Smooth muscle cell (in vitro differentiated cells): Measurements from ENCODE around the gene FAM135A. TPM values are rescaled to one million over a fixed set of nuclear protein-coding genes. Genes with fewer than 3 reads are reported as not detected.

ENCODE experiments used
- DNase-seq: peaks from one replicate; lab custom pipeline; 2025; ENCODE audit not compliant: unreplicated experiment; lab: John Stamatoyannopoulos, UW
- H2AFZ ChIP-seq: fragments of 200-600 bp; sonication (generic); 2 replicates; pipeline ENCODE4 v1.6.0; 2016; ENCODE audit warnings: antibody characterized with exemption, low read depth, mild to moderate bottlenecking
- H3F3A ChIP-seq: fragments of 200-600 bp; sonication (generic); 2 replicates; pipeline ENCODE4 v1.6.0; 2017; ENCODE audit warnings: antibody characterized with exemption, low read depth
- H3K27ac ChIP-seq: fragments of 200-600 bp; sonication (generic); 2 replicates; pipeline ENCODE4 v1.5.1; 2016; ENCODE audit warnings: low read depth, mild to moderate bottlenecking
- H3K27me3 ChIP-seq: fragments of 200-600 bp; sonication (generic); 2 replicates; pipeline ENCODE4 v1.6.1; 2016; ENCODE audit warnings: low read depth, mild to moderate bottlenecking
- H3K36me3 ChIP-seq: fragments of 200-600 bp; sonication (generic); 2 replicates; pipeline ENCODE4 v1.5.1; 2016; ENCODE audit warnings: low read depth
- H3K4me1 ChIP-seq: fragments of 200-600 bp; sonication (generic); 2 replicates; pipeline ENCODE4 v1.5.1; 2016; ENCODE audit warnings: low read depth
- H3K4me2 ChIP-seq: fragments of 200-600 bp; sonication (generic); 2 replicates; pipeline ENCODE4 v1.6.0; 2016; ENCODE audit warnings: mild to moderate bottlenecking
- H3K4me3 ChIP-seq: fragments of 200-600 bp; sonication (generic); 2 replicates; pipeline ENCODE4 v1.5.1; 2016; ENCODE audit warnings: mild to moderate bottlenecking
- H3K79me2 ChIP-seq: fragments of 200-600 bp; sonication (generic); 2 replicates; pipeline ENCODE4 v1.6.0; 2016; ENCODE audit warnings: low read depth, mild to moderate bottlenecking
- H3K9ac ChIP-seq: fragments of 200-600 bp; sonication (generic); 2 replicates; pipeline ENCODE4 v1.6.0; 2016; ENCODE audit warnings: low read depth
- H3K9me3 ChIP-seq: fragments of 200-600 bp; sonication (generic); replicated peaks from 2 replicates; pipeline ENCODE4 v1.5.1; 2016; ENCODE audit warnings: low read depth
- H4K20me1 ChIP-seq: fragments of 200-600 bp; sonication (generic); 2 replicates; pipeline ENCODE4 v1.6.0; 2016; ENCODE audit warnings: low read depth
- CTCF ChIP-seq: fragments of 200-600 bp; sonication (generic); IDR thresholded peaks from 2 replicates; pipeline ENCODE4 v1.5.1; 2017; ENCODE audit warnings: borderline replicate concordance, mild to moderate bottlenecking, antibody characterized with exemption; ENCODE audit not compliant: insufficient read depth, poor library complexity, severe bottlenecking
- WGBS: methylation state at CpG from one replicate; pipeline ENCODE4 v1.1.7; 2016; ENCODE audit warnings: low lambda C conversion rate; 5-methylcytosine and 5-hydroxymethylcytosine counted together
- polyA plus RNA-seq: library from polyadenylated mRNA; unstranded; fragments of >200 nt; fragmentation: Nextera tagmentation; extraction: Ambion mirVana; gene quantifications from 2 replicates; pipeline ENCODE4 v1.2.1, GENCODE V29; 2016
- total RNA-seq: library from RNA; depleted of rRNA; stranded (reverse); fragments of >200 nt; gene quantifications from 2 replicates; pipeline ENCODE4 v1.2.3, GENCODE V29; 2014

The FAM135A gene
- total and polyA plus RNA-seq, 2 experiments from 2014 or later = 8.9 to 32.3 TPM

DNA sequence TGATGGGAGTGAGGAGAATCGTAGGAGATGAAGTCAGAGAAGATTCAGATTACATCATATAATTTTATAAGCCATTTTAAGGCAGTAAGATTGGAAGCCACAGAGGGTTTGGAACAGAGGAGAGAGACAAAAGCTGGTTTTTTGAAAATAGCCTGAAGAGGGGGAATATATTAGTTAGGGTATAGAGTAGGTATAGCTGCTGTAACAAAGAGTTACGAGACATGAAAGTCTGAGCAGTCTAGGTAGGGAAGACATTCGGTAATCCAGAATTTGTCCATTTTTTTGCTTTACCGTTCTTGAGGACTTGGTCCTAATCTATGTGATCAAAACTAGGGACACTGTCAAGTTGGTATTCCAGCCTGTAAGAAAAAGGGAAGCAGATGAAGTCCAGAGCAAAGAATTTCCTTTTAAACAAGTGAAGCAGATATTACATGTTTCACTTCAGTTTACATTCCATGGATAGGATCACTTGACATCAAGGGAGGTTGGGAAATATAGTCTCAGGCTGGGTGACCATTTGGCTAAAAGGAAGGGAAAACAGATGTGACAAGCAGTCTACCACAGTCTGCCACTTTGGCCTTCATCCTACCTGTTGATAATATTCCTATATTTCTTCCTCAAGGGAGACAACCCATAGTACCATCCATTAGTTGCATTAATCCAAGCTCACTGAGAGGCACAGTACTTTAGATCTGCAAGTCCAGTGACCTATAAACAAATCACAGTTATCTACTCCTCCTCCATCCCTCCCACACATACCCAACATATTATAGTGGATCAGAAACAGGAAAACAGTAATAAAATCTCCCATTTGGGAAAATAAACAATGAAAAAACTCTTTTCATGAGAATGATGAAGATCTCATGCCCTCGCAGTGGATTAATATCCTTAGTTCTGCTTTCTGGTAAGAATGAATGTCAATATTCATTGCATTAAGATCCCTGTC lies 10.2 kb downstream of the FAM135A start:
- peaks cover 3% of the 10 kb centered on the region for H3K36me3 ChIP-seq
- H4K20me1 ChIP-seq = peaks cover 9% of the 10 kb centered on the region
- 67% methylated on average over 5 of the region's 5 CpGs for WGBS
- no peak overlapping the region for H3K9ac ChIP-seq
- H3K27ac ChIP-seq = peak overlapping the region; percentile 24
- H3K79me2 ChIP-seq = peaks cover 35% of the 10 kb centered on the region
- no peaks in the 10 kb centered on the region for H3F3A ChIP-seq
- H3K27me3 ChIP-seq = no peaks in the 10 kb centered on the region
- H3K4me1 ChIP-seq = peaks cover 16% of the 10 kb centered on the region
- TF ChIP-seq CTCF = no peak
- no peaks in the 10 kb centered on the region for H3K9me3 ChIP-seq
- H3K4me2 ChIP-seq = peak overlapping the region; percentile 65
- peak overlapping the region; percentile 51 for H2AFZ ChIP-seq
- DNase-seq = no peak
- H3K4me3 ChIP-seq = no peak overlapping the region

DNA sequence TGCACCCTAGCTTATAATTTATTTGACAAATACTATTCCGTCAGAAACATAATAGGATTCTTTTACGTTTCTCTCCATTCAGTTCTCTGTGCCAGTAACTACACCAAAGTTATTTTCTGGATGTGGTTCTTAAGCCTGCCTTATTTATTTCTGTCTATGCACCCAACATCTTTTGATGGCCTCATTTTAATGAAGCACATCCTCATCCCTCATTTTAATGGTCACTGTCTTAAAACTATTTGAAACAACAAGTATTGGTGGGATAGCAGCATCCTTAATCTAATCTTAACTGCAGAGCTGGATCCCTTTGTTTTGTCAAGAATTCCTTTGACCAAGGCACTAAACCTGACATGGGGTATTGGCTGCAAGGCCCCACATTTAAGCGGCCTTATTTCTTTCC lies 11.0 kb downstream of the FAM135A start:
- DNase-seq = no peak
- H3K27ac ChIP-seq = peak overlapping the region; percentile 24
- TF ChIP-seq CTCF = no peak
- no peaks in the 10 kb centered on the region for H3K9me3 ChIP-seq
- H4K20me1 ChIP-seq = peaks cover 9% of the 10 kb centered on the region
- peaks cover 16% of the 10 kb centered on the region for H3K4me1 ChIP-seq
- H3K4me3 ChIP-seq = no peak overlapping the region
- H3K9ac ChIP-seq = no peak overlapping the region
- peaks cover 29% of the 10 kb centered on the region for H3K79me2 ChIP-seq
- no peaks in the 10 kb centered on the region for H3F3A ChIP-seq
- peak overlapping the region; percentile 65 for H3K4me2 ChIP-seq
- H2AFZ ChIP-seq = no peak overlapping the region
- H3K27me3 ChIP-seq = no peaks in the 10 kb centered on the region
- WGBS = 85% methylated on average over 3 of the region's 3 CpGs
- H3K36me3 ChIP-seq = peaks cover 3% of the 10 kb centered on the region

DNA sequence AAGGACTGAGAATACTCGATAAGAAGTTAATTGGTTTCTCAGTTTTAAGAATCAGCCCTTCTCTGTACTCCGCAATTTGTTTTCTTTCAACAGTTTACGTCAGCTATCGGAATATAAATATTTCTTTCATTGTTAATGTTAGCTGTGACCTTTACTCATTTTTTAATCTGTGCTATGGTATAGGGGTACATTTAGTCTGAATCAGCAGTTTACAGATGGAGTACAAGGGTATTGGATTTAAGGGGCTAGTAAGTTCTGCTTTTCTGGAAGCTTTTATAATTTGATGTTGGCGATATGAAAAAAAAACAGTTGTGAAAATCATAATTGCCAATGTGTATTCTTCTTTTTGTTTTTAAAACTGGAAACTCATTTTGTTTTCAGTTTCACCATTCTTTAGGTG lies 23.0 kb downstream of the FAM135A start:
- Histone ChIP-seq H3K4me3 (no peak overlapping the region), H3K36me3 (no peaks in the 10 kb centered on the region), H3K9ac (no peak overlapping the region), H3K27ac (no peak overlapping the region), H3K27me3 (no peaks in the 10 kb centered on the region), H3K9me3 (peaks cover 4% of the 10 kb centered on the region), H3K79me2 (no peaks in the 10 kb centered on the region), H3K4me1 (no peaks in the 10 kb centered on the region), H3K4me2 (no peak overlapping the region), H4K20me1 (no peaks in the 10 kb centered on the region), H3F3A (no peaks in the 10 kb centered on the region), H2AFZ (no peak overlapping the region)
- TF ChIP-seq CTCF = no peak
- DNase-seq = no peak
- WGBS = 98% methylated on average over 5 of the region's 5 CpGs
